HCT116 (cell line): ENCODE data around the gene SLC9B1. TPM values are rescaled to one million over a fixed set of nuclear protein-coding genes. Genes with fewer than 3 reads are reported as not detected.
A peak's percentile ranks its signal among the peaks of the same experiment; 100 is the strongest.

ENCODE experiments used
- ATAC-seq: fragments of 200-7000 bp; cut with Tn5 transposase; 2 replicates; pipeline ENCODE4 v1.9.1; 2020; ENCODE audit warnings: mild to moderate bottlenecking, moderate library complexity
- BruUV-seq: library from RNA; stranded (reverse); fragments of 400-500 nt; replicated peaks from 2 replicates; lab custom pipeline; 2021; lab: Mats Ljungman, UMichigan
- CTCF ChIA-PET: fragments of 300-600 bp; sonication (Branson Sonifier 250); formaldehyde crosslinking; loops from one replicate; lab custom pipeline; 2021; ENCODE audit warnings: antibody characterized with exemption; lab: Charles Lee
- POLR2A ChIA-PET: fragments of 300-600, 350-600 bp; sonication (Branson Sonifier 250); formaldehyde crosslinking; loops from one replicate; lab custom pipeline; 2021; ENCODE audit warnings: antibody characterized with exemption; lab: Charles Lee
- RAD21 ChIA-PET, 2 experiments: fragments of 300-600 bp; sonication (Branson Sonifier 250); formaldehyde crosslinking; loops; one replicate each; lab custom pipeline; 2023; ENCODE audit warnings: low total read pairs in 2 of 2; ENCODE audit not compliant: uncharacterized antibody in 2 of 2, unreplicated experiment in 2 of 2, low non-redundant PET in 1 of 2; lab: Charles Lee
- DNase-seq: peaks from one replicate; pipeline ENCODE4 v3.0.0-alpha.2; 2010; ENCODE audit warnings: low read depth, low spot score
- H2AFZ ChIP-seq: fragments of 200-600 bp; shearing (Covaris generic), sonication (generic); 2 replicates; pipeline ENCODE4 v1.6.1; 2017; ENCODE audit warnings: low read depth, mixed run types, mixed read lengths, antibody characterized with exemption, low read length; ENCODE audit not compliant: poor library complexity, severe bottlenecking
- H3K27ac ChIP-seq: 2 replicates; pipeline ENCODE4 v1.5.1; 2012; ENCODE audit warnings: low read depth, low read length
- H3K27me3 ChIP-seq: fragments of 200-600 bp; sonication (generic); 2 replicates; pipeline ENCODE4 v1.6.1; 2016; ENCODE audit warnings: mixed run types, low read length, mixed read lengths; ENCODE audit not compliant: insufficient read depth
- H3K36me3 ChIP-seq, 2 experiments: fragments of 200-500 bp in 1 of 2; fragments of 200-600 bp in 1 of 2; sonication (Bioruptor generic) in 1 of 2; sonication (generic) in 1 of 2; 2 replicates each; pipeline versions ENCODE4 v1.5.1 to v1.6.1; 2014 to 2016; ENCODE audit warnings: low read length in 2 of 2, inconsistent platforms in 1 of 2, mixed read lengths in 1 of 2, mixed run types in 1 of 2; ENCODE audit not compliant: insufficient read depth in 2 of 2, control insufficient read depth in 1 of 2
- H3K4me1 ChIP-seq, 2 experiments: fragments of 200-600 bp in 1 of 2; sonication (generic) in 1 of 2; 2 replicates each; pipeline versions ENCODE4 v1.5.1 to v1.6.1; 2012 to 2017; ENCODE audit warnings: low read length in 2 of 2, inconsistent platforms in 1 of 2, mild to moderate bottlenecking in 1 of 2, mixed read lengths in 1 of 2, mixed run types in 1 of 2, moderate library complexity in 1 of 2; ENCODE audit not compliant: insufficient read depth in 2 of 2, control insufficient read depth in 1 of 2
- H3K4me2 ChIP-seq: fragments of 200-600 bp; sonication (generic); 2 replicates; pipeline ENCODE4 v1.6.1; 2017; ENCODE audit warnings: mixed run types, low read length, mixed read lengths
- H3K4me3 ChIP-seq, 2 experiments: fragments of 200-600 bp in 1 of 2; sonication (generic) in 1 of 2; replicated peaks in 1 of 2; 2 replicates each; pipeline ENCODE4 v1.5.1; 2011 to 2016; ENCODE audit warnings: low read length in 2 of 2, control low read depth in 1 of 2, low read depth in 1 of 2, mild to moderate bottlenecking in 1 of 2, mixed read lengths in 1 of 2, mixed run types in 1 of 2
- H3K79me2 ChIP-seq: fragments of 200-600 bp; sonication (generic); 2 replicates; pipeline ENCODE4 v1.6.1; 2017; ENCODE audit warnings: mild to moderate bottlenecking, mixed run types, low read length, moderate library complexity, mixed read lengths; ENCODE audit not compliant: insufficient read depth
- H3K9ac ChIP-seq: fragments of 200-600 bp; sonication (generic); 2 replicates; pipeline ENCODE4 v1.6.1; 2016; ENCODE audit warnings: low read length, mixed read lengths
- H3K9me2 ChIP-seq: fragments of 200-600 bp; sonication (generic), shearing (Covaris generic); 2 replicates; pipeline ENCODE4 v1.6.1; 2017; ENCODE audit warnings: mixed run types, mild to moderate bottlenecking, moderate library complexity; ENCODE audit not compliant: insufficient read depth
- H3K9me3 ChIP-seq, 2 experiments: fragments of 200-500 bp in 1 of 2; fragments of 200-600 bp in 1 of 2; sonication (Bioruptor generic) in 1 of 2; sonication (generic) in 1 of 2; 2 replicates each; pipeline ENCODE4 v1.6.1; 2014 to 2017; ENCODE audit warnings: low read length in 2 of 2, mixed read lengths in 2 of 2, inconsistent platforms in 1 of 2, low read depth in 1 of 2, mild to moderate bottlenecking in 1 of 2, mixed run types in 1 of 2, moderate library complexity in 1 of 2; ENCODE audit not compliant: control insufficient read depth in 1 of 2, insufficient read depth in 1 of 2
- H4K20me1 ChIP-seq: fragments of 200-600 bp; sonication (generic), shearing (Covaris generic); 2 replicates; pipeline ENCODE4 v1.6.1; 2017; ENCODE audit warnings: mixed run types, mild to moderate bottlenecking, moderate library complexity; ENCODE audit not compliant: insufficient read depth
- CBX3 ChIP-seq: IDR thresholded peaks from 2 replicates; pipeline ENCODE4 v1.6.1; 2012; ENCODE audit warnings: low read depth
- POLR2AphosphoS5 ChIP-seq: IDR thresholded peaks from 2 replicates; pipeline ENCODE4 v1.6.1; 2011; ENCODE audit warnings: mild to moderate bottlenecking, low read depth, low read length, moderate library complexity
- TCF7L2 ChIP-seq: IDR thresholded peaks from 2 replicates; pipeline ENCODE4 v1.7.0; 2011; ENCODE audit warnings: borderline replicate concordance, inconsistent platforms; ENCODE audit not compliant: insufficient read depth, insufficient read length; ENCODE audit errors: extremely low read depth
- intact Hi-C: fragments of 100-400 bp; cut with micrococcal nuclease; formaldehyde crosslinking; loops from 2 replicates; pipeline ENCODE4 v1.10.0; 2022
- total RNA-seq: library from RNA; stranded (reverse); gene quantifications from one replicate; pipeline ENCODE4 v1.2.1, GENCODE V29; 2021; ENCODE audit not compliant: unreplicated experiment

SLC9B1 gene
- total RNA-seq, 1 experiment from 2014 or later, result 0.74 TPM

GRCh38 chr4:102858828-102859464 is 160.6 kb downstream of the SLC9B1 start:
- H3K27me3 ChIP-seq, result no peaks in the 10 kb centered on the region
- POLR2A ChIA-PET, result interaction anchor here (0.7 kb wide), 1 partner anchor 31 kb away, joined by 3 read pairs; no protein-coding TSS in a partner anchor

More at GRCh38 chr4:102858828-102859464, 160.6 kb downstream of the SLC9B1 start:
- TF ChIP-seq POLR2AphosphoS5 (no peak), TCF7L2 (no peak), CBX3 (0 out of 2 replicates have a peak, but pooled peaks have one; percentile 37)
- no peaks in the 10 kb centered on the region for H4K20me1 ChIP-seq
- no peaks in the 10 kb centered on the region for H3K4me1 ChIP-seq
- H3K4me2 ChIP-seq, result no peak overlapping the region
- peaks cover 0 to 4% of the 10 kb centered on the region in 2 experiments; a peak in 1 of 4 replicates for H3K9me3 ChIP-seq
- H3K9ac ChIP-seq, result no peak overlapping the region
- intact Hi-C loops, result no loop called here
- no TSS peak for BruUV-seq
- peaks cover 27% of the 10 kb centered on the region for H3K79me2 ChIP-seq
- H3K4me3 ChIP-seq, result no peak overlapping the region
- DNase-seq (no peak), ATAC-seq (no peak)
- RAD21 ChIA-PET, result no interaction called here
- H3K27ac ChIP-seq, result no peak overlapping the region
- H2AFZ ChIP-seq, result no peak overlapping the region
- H3K9me2 ChIP-seq, result no peaks in the 10 kb centered on the region
- 0 out of 4 replicates have a peak, but pooled peaks cover 0 to 4% of the 10 kb centered on the region in 2 experiments for H3K36me3 ChIP-seq
- CTCF ChIA-PET, result no interaction called here

Other genes with a start within 250 kb of the SLC9B1 start
- 302 TPM for gene UBE2D3, start 192.2 kb downstream of the SLC9B1 start, total RNA-seq
- 38.9 TPM for gene CISD2, start 150.7 kb downstream of the SLC9B1 start, total RNA-seq
- gene SLC9B2, start 57.1 kb upstream of the SLC9B1 start, total RNA-seq, result 18.3 TPM
- 5.0 TPM for gene BDH2, start 80.1 kb upstream of the SLC9B1 start, total RNA-seq
- gene CENPE, start 178.6 kb upstream of the SLC9B1 start, total RNA-seq, result 31.3 TPM